IgD-negative memory B cell (primary cell): ENCODE data around the gene UAP1L1. TPM values are rescaled to one million over a fixed set of nuclear protein-coding genes. Genes with fewer than 3 reads are reported as not detected.

Experiments
- H3K27ac Mint-ChIP-seq, 3 donors: one replicate each; pipeline ENCODE4 v1.8.0; 2020 to 2022; ENCODE audit warnings: mild to moderate bottlenecking in 3 of 3, mixed read lengths in 3 of 3, moderate library complexity in 1 of 3
- H3K27me3 Mint-ChIP-seq: one replicate; pipeline ENCODE4 v1.8.0; 2021; ENCODE audit warnings: mixed read lengths
- H3K36me3 Mint-ChIP-seq: one replicate; pipeline ENCODE4 v1.8.0; 2020; ENCODE audit warnings: mild to moderate bottlenecking, mixed read lengths
- H3K4me1 Mint-ChIP-seq, 3 donors: one replicate each; pipeline ENCODE4 v1.8.0; 2020 to 2022; ENCODE audit warnings: mixed read lengths in 3 of 3, mild to moderate bottlenecking in 1 of 3
- H3K4me3 Mint-ChIP-seq, 4 donors: one replicate each; pipeline ENCODE4 v1.8.0; 2020 to 2022; ENCODE audit warnings: mild to moderate bottlenecking in 4 of 4, mixed read lengths in 4 of 4, moderate library complexity in 3 of 4
- H3K9me3 Mint-ChIP-seq, 3 donors: one replicate each; pipeline ENCODE4 v1.8.0; 2020 to 2021; ENCODE audit warnings: mixed read lengths in 3 of 3, mild to moderate bottlenecking in 1 of 3
- polyA plus RNA-seq: library from polyadenylated mRNA; unstranded; fragments of 300-500 nt; fragmentation: Illumina TruSeq; gene quantifications from one replicate; pipeline ENCODE4 v1.2.3, GENCODE V29; 2021

Gene UAP1L1
- polyA plus RNA-seq, 1 donor from 2014 or later: 3.0 TPM

- Mint-ChIP-seq H3K27me3 (peaks cover 24% of the 10 kb centered on the region), H3K36me3 (no peaks in the 10 kb centered on the region), H3K4me3 (no peak overlapping the region), H3K9me3 (no peaks in the 10 kb centered on the region), H3K4me1 (peaks cover 4 to 6% (median 6%) of the 10 kb centered on the region in 3 donors), H3K27ac (no peak overlapping the region)
These were observed 27.5 kb upstream of the UAP1L1 start for GRCh38 chr9:137049544-137050449.

GRCh38 chr9:137050570-137050969, 26.7 kb upstream of the UAP1L1 start:
- no peak overlapping the region for H3K27ac Mint-ChIP-seq
- no peak overlapping the region for H3K4me3 Mint-ChIP-seq
- no peaks in the 10 kb centered on the region for H3K36me3 Mint-ChIP-seq
- peaks cover 20% of the 10 kb centered on the region for H3K27me3 Mint-ChIP-seq
- H3K4me1 Mint-ChIP-seq: peaks cover 3 to 4% (median 4%) of the 10 kb centered on the region in 3 donors
- no peaks in the 10 kb centered on the region for H3K9me3 Mint-ChIP-seq

- Mint-ChIP-seq H3K9me3 (no peaks in the 10 kb centered on the region), H3K36me3 (no peaks in the 10 kb centered on the region), H3K4me3 (peak overlapping the region in 1 of 4 donors; percentile 12), H3K27me3 (peaks cover 20% of the 10 kb centered on the region), H3K27ac (no peak overlapping the region), H3K4me1 (peaks cover 3 to 4% (median 4%) of the 10 kb centered on the region in 3 donors)
These were observed 26.1 kb upstream of the UAP1L1 start for GRCh38 chr9:137051145-137051724.

- H3K4me3 Mint-ChIP-seq: peak overlapping the region in 2 of 4 donors; percentile 12 to 76
- H3K4me1 Mint-ChIP-seq: no peaks in the 10 kb centered on the region
- peaks cover 12% of the 10 kb centered on the region for H3K27me3 Mint-ChIP-seq
- H3K27ac Mint-ChIP-seq: no peak overlapping the region
- H3K9me3 Mint-ChIP-seq: no peaks in the 10 kb centered on the region
- H3K36me3 Mint-ChIP-seq: no peaks in the 10 kb centered on the region
These were observed 25.0 kb upstream of the UAP1L1 start for GRCh38 chr9:137052293-137052692.

GRCh38 chr9:137052998-137053943, 24.0 kb upstream of the UAP1L1 start:
- Mint-ChIP-seq H3K27ac (no peak overlapping the region), H3K4me1 (no peaks in the 10 kb centered on the region), H3K4me3 (peak overlapping the region in 2 of 4 donors; percentile 12 to 47), H3K9me3 (no peaks in the 10 kb centered on the region), H3K36me3 (no peaks in the 10 kb centered on the region), H3K27me3 (peaks cover 12% of the 10 kb centered on the region)

- Mint-ChIP-seq H3K36me3 (no peaks in the 10 kb centered on the region), H3K27me3 (peaks cover 11% of the 10 kb centered on the region), H3K4me1 (no peaks in the 10 kb centered on the region), H3K9me3 (no peaks in the 10 kb centered on the region), H3K27ac (no peak within 1 kb of the TSS), H3K4me3 (peak within 1 kb of the TSS in 2 of 4 donors; percentile 39 to 60)
These were observed 23.1 kb upstream of the UAP1L1 start, which contains the start of gene ENTPD2 for GRCh38 chr9:137053944-137054931. ENTPD2 (minus strand) TSS chr9:137054061; CDS start chr9:137053997, 64 bp downstream.

GRCh38 chr9:137054932-137055384, 22.4 kb upstream of the UAP1L1 start:
- Mint-ChIP-seq H3K4me3 (peak overlapping the region in 1 of 4 donors; percentile 49), H3K9me3 (no peaks in the 10 kb centered on the region), H3K36me3 (no peaks in the 10 kb centered on the region), H3K27ac (no peak overlapping the region), H3K4me1 (no peaks in the 10 kb centered on the region), H3K27me3 (peaks cover 5% of the 10 kb centered on the region)

- Mint-ChIP-seq H3K36me3 (no peaks in the 10 kb centered on the region), H3K27ac (no peak overlapping the region), H3K27me3 (peaks cover 5% of the 10 kb centered on the region), H3K4me1 (no peaks in the 10 kb centered on the region), H3K9me3 (no peaks in the 10 kb centered on the region), H3K4me3 (no peak overlapping the region)
These were observed 21.6 kb upstream of the UAP1L1 start for GRCh38 chr9:137055385-137056364.

GRCh38 chr9:137056739-137057415, 20.4 kb upstream of the UAP1L1 start:
- Mint-ChIP-seq H3K27ac (peak overlapping the region in 1 of 3 donors; percentile 35), H3K4me1 (no peaks in the 10 kb centered on the region)

GRCh38 chr9:137057545-137057944, 19.8 kb upstream of the UAP1L1 start:
- H3K27ac Mint-ChIP-seq: no peak overlapping the region
- no peaks in the 10 kb centered on the region for H3K4me1 Mint-ChIP-seq
- no peak overlapping the region for H3K4me3 Mint-ChIP-seq
- no peaks in the 10 kb centered on the region for H3K9me3 Mint-ChIP-seq
- no peaks in the 10 kb centered on the region for H3K36me3 Mint-ChIP-seq
- H3K27me3 Mint-ChIP-seq: peaks cover 5% of the 10 kb centered on the region

More at GRCh38 chr9:137056739-137057415, 20.4 kb upstream of the UAP1L1 start:
- Mint-ChIP-seq H3K27me3 (peaks cover 5% of the 10 kb centered on the region), H3K9me3 (no peaks in the 10 kb centered on the region), H3K36me3 (no peaks in the 10 kb centered on the region), H3K4me3 (peak overlapping the region in 2 of 4 donors; percentile 23 to 52)

- Mint-ChIP-seq H3K27ac (no peak overlapping the region), H3K36me3 (no peaks in the 10 kb centered on the region), H3K9me3 (no peaks in the 10 kb centered on the region), H3K27me3 (no peaks in the 10 kb centered on the region), H3K4me3 (peak overlapping the region in 1 of 4 donors; percentile 38), H3K4me1 (no peaks in the 10 kb centered on the region)
These were observed 18.6 kb upstream of the UAP1L1 start for GRCh38 chr9:137058521-137059234.

- H3K4me3 Mint-ChIP-seq: no peak overlapping the region
- no peak overlapping the region for H3K27ac Mint-ChIP-seq
- peaks cover 0 to 3% (median 0%) of the 10 kb centered on the region in 3 donors for H3K4me1 Mint-ChIP-seq
- H3K9me3 Mint-ChIP-seq: no peaks in the 10 kb centered on the region
- peaks cover 1% of the 10 kb centered on the region for H3K27me3 Mint-ChIP-seq
- H3K36me3 Mint-ChIP-seq: no peaks in the 10 kb centered on the region
These were observed 14.9 kb upstream of the UAP1L1 start for GRCh38 chr9:137062384-137062783.
